Measurements from ENCODE around the gene SSH2. TPM values are rescaled to one million over a fixed set of nuclear protein-coding genes. Genes with fewer than 3 reads are reported as not detected.

SSH2 gene, protein sequence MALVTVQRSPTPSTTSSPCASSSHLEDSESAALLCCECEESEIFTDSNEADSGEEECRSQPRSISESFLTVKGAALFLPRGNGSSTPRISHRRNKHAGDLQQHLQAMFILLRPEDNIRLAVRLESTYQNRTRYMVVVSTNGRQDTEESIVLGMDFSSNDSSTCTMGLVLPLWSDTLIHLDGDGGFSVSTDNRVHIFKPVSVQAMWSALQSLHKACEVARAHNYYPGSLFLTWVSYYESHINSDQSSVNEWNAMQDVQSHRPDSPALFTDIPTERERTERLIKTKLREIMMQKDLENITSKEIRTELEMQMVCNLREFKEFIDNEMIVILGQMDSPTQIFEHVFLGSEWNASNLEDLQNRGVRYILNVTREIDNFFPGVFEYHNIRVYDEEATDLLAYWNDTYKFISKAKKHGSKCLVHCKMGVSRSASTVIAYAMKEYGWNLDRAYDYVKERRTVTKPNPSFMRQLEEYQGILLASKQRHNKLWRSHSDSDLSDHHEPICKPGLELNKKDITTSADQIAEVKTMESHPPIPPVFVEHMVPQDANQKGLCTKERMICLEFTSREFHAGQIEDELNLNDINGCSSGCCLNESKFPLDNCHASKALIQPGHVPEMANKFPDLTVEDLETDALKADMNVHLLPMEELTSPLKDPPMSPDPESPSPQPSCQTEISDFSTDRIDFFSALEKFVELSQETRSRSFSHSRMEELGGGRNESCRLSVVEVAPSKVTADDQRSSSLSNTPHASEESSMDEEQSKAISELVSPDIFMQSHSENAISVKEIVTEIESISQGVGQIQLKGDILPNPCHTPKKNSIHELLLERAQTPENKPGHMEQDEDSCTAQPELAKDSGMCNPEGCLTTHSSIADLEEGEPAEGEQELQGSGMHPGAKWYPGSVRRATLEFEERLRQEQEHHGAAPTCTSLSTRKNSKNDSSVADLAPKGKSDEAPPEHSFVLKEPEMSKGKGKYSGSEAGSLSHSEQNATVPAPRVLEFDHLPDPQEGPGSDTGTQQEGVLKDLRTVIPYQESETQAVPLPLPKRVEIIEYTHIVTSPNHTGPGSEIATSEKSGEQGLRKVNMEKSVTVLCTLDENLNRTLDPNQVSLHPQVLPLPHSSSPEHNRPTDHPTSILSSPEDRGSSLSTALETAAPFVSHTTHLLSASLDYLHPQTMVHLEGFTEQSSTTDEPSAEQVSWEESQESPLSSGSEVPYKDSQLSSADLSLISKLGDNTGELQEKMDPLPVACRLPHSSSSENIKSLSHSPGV (N-terminal part only)
- total RNA-seq (2014; rRNA removed; shearing (Covaris generic)) (8.3 and 9.7 TPM in 2 replicates), polyA plus RNA-seq (2016; fragmentation: Nextera tagmentation; extraction: Ambion mirVana) (16.3 and 18.9 TPM in 2 replicates)

DNA sequence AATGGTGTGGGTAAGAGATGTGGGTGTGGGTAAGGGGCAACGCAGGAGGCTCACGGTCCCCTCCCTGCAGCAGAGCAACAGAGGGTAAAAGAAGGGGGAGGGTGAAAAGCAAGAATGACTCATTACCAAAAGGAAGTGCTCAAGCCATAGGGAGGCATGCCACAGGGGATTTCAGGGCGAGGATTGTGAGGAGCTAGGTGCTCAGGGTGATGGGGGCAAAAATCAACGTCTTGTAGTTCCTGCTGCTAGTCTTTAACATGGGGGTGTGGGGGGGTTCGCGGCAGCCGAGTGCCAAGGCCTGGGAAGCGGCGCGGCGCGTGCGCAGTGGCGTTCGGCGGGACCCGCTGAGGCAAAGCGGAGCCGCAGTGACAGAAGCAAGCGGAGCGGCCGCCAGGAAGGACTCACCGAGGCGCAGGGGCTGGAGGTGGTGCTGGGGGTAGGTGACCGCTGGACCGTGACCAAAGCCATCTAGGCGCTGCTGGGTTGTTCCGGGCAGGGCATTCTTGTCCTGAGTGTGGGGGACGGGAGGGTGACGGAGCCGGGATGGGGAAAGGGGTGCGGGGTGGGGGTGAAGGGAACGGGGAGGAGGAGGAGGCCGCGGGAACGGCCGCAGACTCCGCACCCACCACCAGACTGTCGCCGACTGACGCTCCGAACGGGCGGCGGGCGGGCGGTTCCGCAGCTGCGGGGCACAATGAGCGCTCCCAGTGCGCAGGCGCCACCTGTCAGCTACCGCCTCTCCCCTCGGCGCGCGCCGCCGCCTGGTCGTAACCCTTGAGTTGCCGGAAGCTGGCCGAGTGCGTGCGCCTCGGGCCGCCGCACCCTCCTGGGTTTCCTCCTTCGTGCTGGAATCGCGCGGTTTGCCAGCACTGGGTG is at the start of gene SSH2:
Gene SSH2, minus strand, starts transcription at position 696 of the 876 bp plus-strand sequence. Its CDS starts 228 bp downstream, at position 468.
- Histone ChIP-seq H3K4me2 (ENCODE audit: unreplicated experiment) (peak within 1 kb of the TSS; percentile 100), H3K4me1 (ENCODE audit: insufficient read depth) (peaks cover 20% of the 10 kb centered on the region), H3K4me3 (peak within 1 kb of the TSS; percentile 80), H3F3A (ENCODE audit: insufficient read depth) (peaks cover 10% of the 10 kb centered on the region; the same call in 1 of the 2 replicates), H2AFZ (peak within 1 kb of the TSS; percentile 96), H4K20me1 (ENCODE audit: insufficient read depth) (no peaks in the 10 kb centered on the region), H3K36me3 (ENCODE audit: low read depth) (no peaks in the 10 kb centered on the region), H3K27ac (peak within 1 kb of the TSS; percentile 55), H3K27me3 (replicated peaks; ENCODE audit: insufficient read depth) (no peaks in the 10 kb centered on the region), H3K9me3 (ENCODE audit: low read depth) (no peaks in the 10 kb centered on the region), H3K79me2 (ENCODE audit: insufficient read depth) (peaks cover 51% of the 10 kb centered on the region), H3K9me2 (ENCODE audit: insufficient read depth) (no peaks in the 10 kb centered on the region), H3K9ac (peak within 1 kb of the TSS; percentile 76)
- peak; percentile 96 for DNase-seq
- in situ Hi-C loops (cut with MboI): loop anchor here (5.0 to 10.0 kb wide), 2 partner anchors 127 to 285 kb away; no protein-coding TSS in a partner anchor
- TF ChIP-seq EZH2phosphoT487 (IDR thresholded peaks at IDR 0.05; ENCODE audit: insufficient read depth, low read depth): no peak
- TF ChIP-seq EZH2 (IDR thresholded peaks at IDR 0.05; ENCODE audit: insufficient read depth, poor library complexity, severe bottlenecking): no peak
- 0% methylated on average over 50 to 66 of the region's 71 CpGs for WGBS, 2 experiments (ENCODE audit: low coverage in 1 of 2, low lambda C conversion rate in 2 of 2, missing lambda C conversion rate in 2 of 2)

DNA sequence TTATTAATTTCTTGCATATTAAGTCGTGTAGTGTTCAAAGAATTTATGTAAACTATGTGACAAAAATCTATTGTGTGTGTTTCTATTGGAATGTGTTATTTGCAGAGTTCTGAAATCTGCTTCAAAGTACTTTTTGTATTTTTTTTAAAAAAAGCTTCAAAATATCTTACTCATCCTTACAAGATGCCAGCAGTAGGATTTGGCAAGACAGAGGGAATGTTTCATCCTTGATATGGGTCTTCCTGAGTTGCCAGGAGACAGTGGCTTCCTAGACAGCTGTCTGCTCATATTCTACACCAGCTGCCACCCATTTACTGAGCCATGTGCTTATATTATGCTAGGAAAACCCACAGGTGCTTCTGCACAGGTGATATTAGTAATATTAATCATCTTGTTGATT is 47.8 kb upstream of the SSH2 start:
- TF ChIP-seq EZH2 (IDR thresholded peaks at IDR 0.05; ENCODE audit: insufficient read depth, poor library complexity, severe bottlenecking) (no peak), EZH2phosphoT487 (IDR thresholded peaks at IDR 0.05; ENCODE audit: insufficient read depth, low read depth) (no peak)
- in situ Hi-C loops (cut with MboI): no loop called here
- Histone ChIP-seq H3K9me2 (ENCODE audit: insufficient read depth) (no peaks in the 10 kb centered on the region), H3K4me2 (ENCODE audit: unreplicated experiment) (peak overlapping the region; percentile 35), H3K36me3 (ENCODE audit: low read depth) (no peaks in the 10 kb centered on the region), H3K79me2 (ENCODE audit: insufficient read depth) (no peaks in the 10 kb centered on the region), H3K9me3 (ENCODE audit: low read depth) (no peaks in the 10 kb centered on the region), H4K20me1 (ENCODE audit: insufficient read depth) (no peaks in the 10 kb centered on the region), H3K9ac (no peak overlapping the region), H3K4me3 (no peak overlapping the region), H3K27me3 (replicated peaks; ENCODE audit: insufficient read depth) (no peaks in the 10 kb centered on the region), H2AFZ (no peak overlapping the region), H3K4me1 (ENCODE audit: insufficient read depth) (peaks cover 11% of the 10 kb centered on the region), H3K27ac (0 out of 2 replicates have a peak overlapping the region, but pooled peaks have one; percentile 15), H3F3A (ENCODE audit: insufficient read depth) (peaks cover 11% of the 10 kb centered on the region)
- WGBS, 2 experiments (ENCODE audit: low coverage in 1 of 2, low lambda C conversion rate in 2 of 2, missing lambda C conversion rate in 2 of 2): 0 to 4% methylated on average over 1 of the region's 1 CpG
- peak; percentile 90 for DNase-seq

DNA sequence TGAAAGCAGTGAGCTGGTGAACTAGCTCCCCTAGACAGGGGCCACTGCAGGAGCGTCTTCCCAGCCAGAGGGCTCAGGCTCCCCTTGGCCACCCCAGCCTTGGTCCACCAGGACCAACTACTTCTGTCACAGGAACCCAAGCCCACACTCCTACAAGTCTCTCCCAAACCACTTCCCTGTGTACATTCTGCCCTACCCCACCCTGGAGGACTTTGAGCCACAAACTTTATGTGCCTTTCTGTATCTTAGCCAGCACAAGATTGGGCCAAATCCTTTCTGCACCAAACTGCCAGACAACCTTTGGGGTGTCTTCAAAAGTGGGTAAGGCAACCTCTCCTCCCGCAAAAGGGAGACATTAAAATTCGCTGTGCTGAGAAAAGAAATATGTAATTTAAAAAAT is 43.0 kb upstream of the SSH2 start:
- TF ChIP-seq EZH2phosphoT487 (IDR thresholded peaks at IDR 0.05; ENCODE audit: insufficient read depth, low read depth): no peak
- no peak for TF ChIP-seq EZH2 (IDR thresholded peaks at IDR 0.05; ENCODE audit: insufficient read depth, poor library complexity, severe bottlenecking)
- no peak overlapping the region for H3K27ac ChIP-seq
- no peaks in the 10 kb centered on the region for H3K27me3 ChIP-seq (replicated peaks; ENCODE audit: insufficient read depth)
- H3K4me2 ChIP-seq (ENCODE audit: unreplicated experiment): no peak overlapping the region
- H3K36me3 ChIP-seq (ENCODE audit: low read depth): no peaks in the 10 kb centered on the region
- no peak overlapping the region for H2AFZ ChIP-seq
- no peaks in the 10 kb centered on the region for H4K20me1 ChIP-seq (ENCODE audit: insufficient read depth)
- peaks cover 8% of the 10 kb centered on the region for H3K4me1 ChIP-seq (ENCODE audit: insufficient read depth)
- no peaks in the 10 kb centered on the region for H3K79me2 ChIP-seq (ENCODE audit: insufficient read depth)
- in situ Hi-C loops (cut with MboI): no loop called here
- H3K9ac ChIP-seq: no peak overlapping the region
- H3K9me2 ChIP-seq (ENCODE audit: insufficient read depth): no peaks in the 10 kb centered on the region
- no peak overlapping the region for H3K4me3 ChIP-seq
- no peak for DNase-seq
- WGBS, 2 experiments (ENCODE audit: low coverage in 1 of 2, low lambda C conversion rate in 2 of 2, missing lambda C conversion rate in 2 of 2): 92 to 94% methylated on average over 3 of the region's 3 CpGs
- H3K9me3 ChIP-seq (ENCODE audit: low read depth): no peaks in the 10 kb centered on the region
- H3F3A ChIP-seq (ENCODE audit: insufficient read depth): peaks cover 6% of the 10 kb centered on the region

Measured in GM23248 (cell line).